B cell (primary cell): ENCODE results near the gene OR4K17. TPM values are rescaled to one million over a fixed set of nuclear protein-coding genes. Genes with fewer than 3 reads are reported as not detected.

Experiments used
- ATAC-seq: fragments of 200-7000 bp; cut with Tn5 transposase; one replicate; pipeline ENCODE4 v1.10.0; 2021; ENCODE audit warnings: low read depth, mild to moderate bottlenecking, moderate number of reproducible peaks, moderate library complexity
- CTCF ChIA-PET: fragments of 350-600 bp; sonication (Branson Sonifier 250); formaldehyde crosslinking; loops from one replicate; lab custom pipeline; 2021; ENCODE audit warnings: antibody characterized with exemption, inconsistent platforms; lab: Charles Lee
- POLR2A ChIA-PET: fragments of 350-600 bp; sonication (Branson Sonifier 250); formaldehyde crosslinking; loops from one replicate; lab custom pipeline; 2021; ENCODE audit warnings: antibody characterized with exemption; lab: Charles Lee
- DNase-seq: peaks from one replicate; pipeline ENCODE4 v3.0.0; 2013
- H2AFZ ChIP-seq: 2 replicates; pipeline ENCODE4 v1.6.1; 2012; ENCODE audit warnings: mild to moderate bottlenecking, low read depth, low read length; ENCODE audit not compliant: insufficient read depth, poor library complexity, severe bottlenecking
- H3K27ac ChIP-seq, 2 donors: 1 replicate in 1 of 2; 2 replicates in 1 of 2; pipeline ENCODE4 v1.5.1; 2012 to 2013; ENCODE audit warnings: low read length in 2 of 2, mild to moderate bottlenecking in 2 of 2, moderate library complexity in 1 of 2
- H3K27me3 ChIP-seq, 4 experiments: fragments of 200-600 bp in 1 of 4; sonication (generic) in 1 of 4; replicated peaks in 1 of 4; 1 replicate in 2 of 4; 2 replicates in 2 of 4; pipeline versions ENCODE4 v1.6.1 to v1.7.0; 2013 to 2016; ENCODE audit warnings: low read length in 3 of 4, mild to moderate bottlenecking in 2 of 4, mixed read lengths in 1 of 4, moderate library complexity in 1 of 4; ENCODE audit not compliant: insufficient read depth in 4 of 4, control insufficient read depth in 3 of 4; ENCODE audit errors: control extremely low read depth in 1 of 4
- H3K36me3 ChIP-seq, 2 experiments: replicated peaks in 1 of 2; 1 replicate in 1 of 2; 2 replicates in 1 of 2; pipeline versions ENCODE4 v1.6.1 to v1.7.1; 2013; ENCODE audit warnings: low read length in 1 of 2; ENCODE audit not compliant: insufficient read depth in 2 of 2, control insufficient read depth in 1 of 2; ENCODE audit errors: control extremely low read depth in 1 of 2, extremely low read depth in 1 of 2
- H3K4me1 ChIP-seq, 2 donors: fragments of 200-600 bp in 1 of 2; sonication (generic) in 1 of 2; 1 replicate in 1 of 2; 2 replicates in 1 of 2; pipeline versions ENCODE4 v1.5.1 to v1.6.1; 2013 to 2017; ENCODE audit warnings: low read length in 2 of 2; ENCODE audit not compliant: control insufficient read depth in 2 of 2, insufficient read depth in 2 of 2
- H3K4me2 ChIP-seq: replicated peaks from 2 replicates; pipeline ENCODE3; 2012; ENCODE audit warnings: mild to moderate bottlenecking, low read depth, low read length; ENCODE audit not compliant: poor library complexity, severe bottlenecking
- H3K4me3 ChIP-seq, 5 experiments: fragments of 200-600 bp in 1 of 5; sonication (generic) in 1 of 5; 1 replicate in 3 of 5; 2 replicates in 2 of 5; pipeline versions ENCODE4 v1.5.1 to v1.7.0; 2011 to 2016; ENCODE audit warnings: low read length in 4 of 5, mild to moderate bottlenecking in 4 of 5, low read depth in 2 of 5, control low read depth in 1 of 5, moderate library complexity in 1 of 5; ENCODE audit not compliant: insufficient read depth in 1 of 5; ENCODE audit errors: control extremely low read depth in 1 of 5, extremely low read depth in 1 of 5
- H3K79me2 ChIP-seq: fragments of 200-600 bp; sonication (generic); one replicate; pipeline ENCODE4 v1.6.0; 2016; ENCODE audit warnings: low read length; ENCODE audit not compliant: control insufficient read depth, insufficient read depth
- H3K9ac ChIP-seq: fragments of 200-600 bp; sonication (generic); 2 replicates; pipeline ENCODE4 v1.6.1; 2017; ENCODE audit warnings: mild to moderate bottlenecking, low read length, moderate library complexity
- H3K9me3 ChIP-seq, 3 donors: one replicate each; pipeline versions ENCODE4 v1.6.1 to v1.7.1; 2013; ENCODE audit warnings: low read length in 2 of 3; ENCODE audit not compliant: control insufficient read depth in 2 of 3, insufficient read depth in 1 of 3; ENCODE audit errors: control extremely low read depth in 1 of 3
- H4K20me1 ChIP-seq: 2 replicates; pipeline ENCODE4 v1.6.0; 2012; ENCODE audit warnings: mild to moderate bottlenecking, low read length; ENCODE audit not compliant: insufficient read depth, control insufficient read depth, poor library complexity, severe bottlenecking
- H3K27ac Mint-ChIP-seq: one replicate; pipeline ENCODE4 v1.8.0; 2021; ENCODE audit warnings: mixed read lengths
- H3K27me3 Mint-ChIP-seq: one replicate; pipeline ENCODE4 v1.8.0; 2021; ENCODE audit warnings: mixed read lengths
- H3K4me1 Mint-ChIP-seq: one replicate; pipeline ENCODE4 v1.8.0; 2021; ENCODE audit warnings: mixed read lengths
- H3K4me3 Mint-ChIP-seq: one replicate; pipeline ENCODE4 v1.8.0; 2021; ENCODE audit warnings: mixed read lengths
- H3K9me3 Mint-ChIP-seq: one replicate; pipeline ENCODE4 v1.8.0; 2022; ENCODE audit warnings: mixed read lengths; ENCODE audit not compliant: insufficient read depth
- CTCF ChIP-seq: fragments of 200-600 bp; IDR thresholded peaks from one replicate; pipeline ENCODE4 v1.8.0; 2022; ENCODE audit warnings: antibody characterized with exemption, mild to moderate bottlenecking
- EZH2 ChIP-seq: IDR thresholded peaks from 2 replicates; pipeline ENCODE4 v1.6.1; 2012; ENCODE audit warnings: borderline replicate concordance, low read depth, mild to moderate bottlenecking, moderate library complexity, low read length; ENCODE audit not compliant: insufficient read depth, poor library complexity, severe bottlenecking
- WGBS: methylation state at CpG from one replicate; pipeline ENCODE4 v1.1.5; 2013; ENCODE audit warnings: missing lambda C conversion rate; ENCODE audit not compliant: insufficient coverage; 5-methylcytosine and 5-hydroxymethylcytosine counted together
- intact Hi-C: fragments of 100-400 bp; cut with micrococcal nuclease; formaldehyde crosslinking; loops from one replicate; pipeline ENCODE4 v1.10.0; 2022
- polyA plus RNA-seq: library from polyadenylated mRNA; depleted of rRNA; stranded (reverse); fragments of >200 nt; gene quantifications from 2 replicates; pipeline ENCODE4 v1.2.3, GENCODE V29; 2012
- total RNA-seq, 2 donors: library from RNA; stranded (reverse); fragments of 120-200 nt in 1 of 2; gene quantifications; 1 replicate in 1 of 2; 2 replicates in 1 of 2; pipeline versions ENCODE4 v1.2.3 to v1.2.4, GENCODE V29; 2013 to 2022

OR4K17 gene
- total and polyA plus RNA-seq, 2 donors (not counting 1 experiment from before 2014, with no cell fraction given): not detected

- Histone ChIP-seq H3K4me3 (no peak overlapping the region), H3K4me2 (no peak overlapping the region), H3K27ac (no peak overlapping the region), H3K79me2 (no peaks in the 10 kb centered on the region), H2AFZ (no peak overlapping the region), H3K27me3 (no peaks in the 10 kb centered on the region), H3K9me3 (peaks cover 1 to 4% (median 3%) of the 10 kb centered on the region in 3 donors), H3K36me3 (no peaks in the 10 kb centered on the region), H3K4me1 (no peaks in the 10 kb centered on the region), H3K9ac (no peak overlapping the region), H4K20me1 (no peaks in the 10 kb centered on the region)
- Mint-ChIP-seq H3K4me3 (no peak overlapping the region), H3K4me1 (no peaks in the 10 kb centered on the region), H3K27me3 (peaks cover 4% of the 10 kb centered on the region), H3K9me3 (peaks cover 6% of the 10 kb centered on the region), H3K27ac (no peak overlapping the region)
- POLR2A ChIA-PET: no interaction called here
- no peak for DNase-seq
- intact Hi-C loops: no loop called here
- no peak for TF ChIP-seq CTCF
- TF ChIP-seq EZH2: no peak
- CTCF ChIA-PET: no interaction called here
- no peak for ATAC-seq
- WGBS: 73% methylated on average over 3 of the region's 5 CpGs
Observed at GRCh38 chr14:20118795-20119194, 8.3 kb downstream of the OR4K17 start.

DNA sequence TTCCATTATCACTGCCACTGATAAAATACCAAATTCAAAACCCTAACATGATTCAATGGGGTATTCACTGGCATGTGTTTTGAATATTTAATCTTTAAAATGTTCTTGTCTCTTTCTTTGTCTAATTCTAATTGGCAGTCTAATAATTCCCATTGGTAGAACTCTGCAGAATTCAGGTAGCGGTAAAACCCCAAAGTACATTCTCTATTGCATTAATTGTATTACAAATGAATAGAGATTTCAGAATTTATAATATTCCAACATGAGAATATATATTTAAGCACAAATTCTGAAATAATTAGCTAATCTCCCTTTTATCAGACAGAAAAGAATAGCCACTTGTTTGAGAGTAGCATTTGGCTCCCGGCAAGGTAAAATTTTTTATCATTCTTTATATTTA is 28.0 kb downstream of the OR4K17 start, which contains the start of gene OR4N5:
TSS of gene OR4N5 (plus strand) at position 301 of the 400 bp plus-strand sequence. CDS start 4,916 bp downstream, outside the sequence.
- Histone ChIP-seq H3K36me3 (no peaks in the 10 kb centered on the region), H4K20me1 (no peaks in the 10 kb centered on the region), H3K27ac (no peak within 1 kb of the TSS), H3K79me2 (no peaks in the 10 kb centered on the region), H3K4me1 (no peaks in the 10 kb centered on the region), H3K9ac (no peak within 1 kb of the TSS), H3K4me2 (no peak within 1 kb of the TSS), H3K4me3 (no peak within 1 kb of the TSS), H2AFZ (no peak within 1 kb of the TSS), H3K9me3 (no peaks in the 10 kb centered on the region), H3K27me3 (peaks cover 0 to 3% (median 0%) of the 10 kb centered on the region in 4 experiments)
- intact Hi-C loops: no loop called here
- WGBS: no CpG with 5 or more reads among the region's 2 CpGs
- Mint-ChIP-seq H3K9me3 (no peaks in the 10 kb centered on the region), H3K4me3 (no peak within 1 kb of the TSS), H3K27ac (no peak within 1 kb of the TSS), H3K27me3 (peaks cover 21% of the 10 kb centered on the region), H3K4me1 (no peaks in the 10 kb centered on the region)
- TF ChIP-seq EZH2: no peak
- no peak for TF ChIP-seq CTCF
- ATAC-seq (no peak), DNase-seq (no peak)
- ChIA-PET CTCF (no interaction called here), POLR2A (no interaction called here)
